DMS114 treated with DMSO at 0.1 percent for 48 hours (cell line): Measurements from ENCODE around the gene ZNF117.
"Not testable (repeated sequence)": the region's sequence is repeated elsewhere in the genome, so short reads cannot be mapped to it uniquely, and the experiment has no call there.

ENCODE experiments used
- DNase-seq: peaks from one replicate; lab custom pipeline; 2025; ENCODE audit not compliant: unreplicated experiment; lab: John Stamatoyannopoulos, UW

The ZNF117 gene

GRCh38 chr7:64997164-64997908 is 6.5 kb upstream of the ZNF117 start:
- DNase-seq: no peak

GRCh38 chr7:64996305-64996704 is 5.5 kb upstream of the ZNF117 start:
- DNase-seq: no peak

- no peak for DNase-seq
Observed at GRCh38 chr7:64993901-64994300, 3.1 kb upstream of the ZNF117 start.

- no peak for DNase-seq
Observed at GRCh38 chr7:64992971-64993370, 2.1 kb upstream of the ZNF117 start.

GRCh38 chr7:64990216-64990615 is 620 bp downstream of the ZNF117 start:
- DNase-seq: no peak

GRCh38 chr7:64978497-64979203 is 12.2 kb downstream of the ZNF117 start:
- DNase-seq: no peak

GRCh38 chr7:64965594-64965993 is 25.2 kb downstream of the ZNF117 start:
- no peak for DNase-seq

GRCh38 chr7:64959072-64959747 is 31.6 kb downstream of the ZNF117 start:
- DNase-seq: no peak

GRCh38 chr7:64951250-64951848 is 39.5 kb downstream of the ZNF117 start:
- peak; percentile 51 for DNase-seq

- DNase-seq: not testable (repeated sequence)
Observed at GRCh38 chr7:64950673-64951072, 40.2 kb downstream of the ZNF117 start.

GRCh38 chr7:64948774-64949173 is 42.1 kb downstream of the ZNF117 start:
- DNase-seq: not testable (repeated sequence)

- DNase-seq: no peak
Observed at GRCh38 chr7:64947252-64948000, 43.4 kb downstream of the ZNF117 start.

- no peak for DNase-seq
Observed at GRCh38 chr7:64946772-64947171, 44.1 kb downstream of the ZNF117 start.

- no peak for DNase-seq
Observed at GRCh38 chr7:64945503-64946175, 45.2 kb downstream of the ZNF117 start.

- DNase-seq: not testable (repeated sequence)
Observed at GRCh38 chr7:64944667-64945502, 46.0 kb downstream of the ZNF117 start.

- DNase-seq: not testable (repeated sequence)
Observed at GRCh38 chr7:64940021-64940420, 50.8 kb downstream of the ZNF117 start.

- no peak for DNase-seq
Observed at GRCh38 chr7:64938540-64938939, 52.3 kb downstream of the ZNF117 start.

GRCh38 chr7:64934478-64934877 is 56.4 kb downstream of the ZNF117 start:
- no peak for DNase-seq
